ENCODE data around the gene TET1.

- TF ChIP-seq CHD4 (IDR thresholded peaks at IDR 0.05; ENCODE audit: insufficient read depth, insufficient replicate concordance, low read depth, low read length, poor library complexity, severe bottlenecking), result no peak
- TF ChIP-seq NFIC (IDR thresholded peaks at IDR 0.05), result no peak
- TF ChIP-seq ZNF3 (CRISPR knock-in tag; IDR thresholded peaks at IDR 0.05), result no peak
- no peak for TF ChIP-seq CUX1 (CRISPR knock-in tag; IDR thresholded peaks at IDR 0.05)
- TF ChIP-seq NFXL1 (CRISPR knock-in tag; IDR thresholded peaks at IDR 0.05), result no peak
- TF ChIP-seq PTBP1 (IDR thresholded peaks at IDR 0.05; ENCODE audit: low read depth, low read length), result no peak
- no peak for TF ChIP-seq CEBPZ (IDR thresholded peaks at IDR 0.05; ENCODE audit: borderline replicate concordance, low read depth, low read length)
- TF ChIP-seq MAFK (IDR thresholded peaks at IDR 0.05; ENCODE audit: low read length), result no peak
- TF ChIP-seq REST (IDR thresholded peaks at IDR 0.05; ENCODE audit: borderline replicate concordance), result no peak
- no peak for TF ChIP-seq REST (CRISPR knock-in tag; IDR thresholded peaks at IDR 0.05; ENCODE audit: low read depth)
- no peak for TF ChIP-seq ATF4 (CRISPR knock-in tag; IDR thresholded peaks at IDR 0.05)
These were observed 12.0 kb downstream of the TET1 start for GRCh38 chr10:68572151-68572550.

All from K562 (cell line).